Measurements from ENCODE around the gene SDK2.

- TF ChIP-seq, protein P1, sequence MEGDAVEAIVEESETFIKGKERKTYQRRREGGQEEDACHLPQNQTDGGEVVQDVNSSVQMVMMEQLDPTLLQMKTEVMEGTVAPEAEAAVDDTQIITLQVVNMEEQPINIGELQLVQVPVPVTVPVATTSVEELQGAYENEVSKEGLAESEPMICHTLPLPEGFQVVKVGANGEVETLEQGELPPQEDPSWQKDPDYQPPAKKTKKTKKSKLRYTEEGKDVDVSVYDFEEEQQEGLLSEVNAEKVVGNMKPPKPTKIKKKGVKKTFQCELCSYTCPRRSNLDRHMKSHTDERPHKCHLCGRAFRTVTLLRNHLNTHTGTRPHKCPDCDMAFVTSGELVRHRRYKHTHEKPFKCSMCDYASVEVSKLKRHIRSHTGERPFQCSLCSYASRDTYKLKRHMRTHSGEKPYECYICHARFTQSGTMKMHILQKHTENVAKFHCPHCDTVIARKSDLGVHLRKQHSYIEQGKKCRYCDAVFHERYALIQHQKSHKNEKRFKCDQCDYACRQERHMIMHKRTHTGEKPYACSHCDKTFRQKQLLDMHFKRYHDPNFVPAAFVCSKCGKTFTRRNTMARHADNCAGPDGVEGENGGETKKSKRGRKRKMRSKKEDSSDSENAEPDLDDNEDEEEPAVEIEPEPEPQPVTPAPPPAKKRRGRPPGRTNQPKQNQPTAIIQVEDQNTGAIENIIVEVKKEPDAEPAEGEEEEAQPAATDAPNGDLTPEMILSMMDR (tag by site-specific recombination; IDR thresholded peaks at IDR 0.05): no peak
- TF ChIP-seq ZBTB17 (tag by site-specific recombination; IDR thresholded peaks at IDR 0.05) (no peak), ZNF670 (tag by site-specific recombination; IDR thresholded peaks at IDR 0.05; ENCODE audit: low read depth) (no peak)
- TF ChIP-seq, protein P2, sequence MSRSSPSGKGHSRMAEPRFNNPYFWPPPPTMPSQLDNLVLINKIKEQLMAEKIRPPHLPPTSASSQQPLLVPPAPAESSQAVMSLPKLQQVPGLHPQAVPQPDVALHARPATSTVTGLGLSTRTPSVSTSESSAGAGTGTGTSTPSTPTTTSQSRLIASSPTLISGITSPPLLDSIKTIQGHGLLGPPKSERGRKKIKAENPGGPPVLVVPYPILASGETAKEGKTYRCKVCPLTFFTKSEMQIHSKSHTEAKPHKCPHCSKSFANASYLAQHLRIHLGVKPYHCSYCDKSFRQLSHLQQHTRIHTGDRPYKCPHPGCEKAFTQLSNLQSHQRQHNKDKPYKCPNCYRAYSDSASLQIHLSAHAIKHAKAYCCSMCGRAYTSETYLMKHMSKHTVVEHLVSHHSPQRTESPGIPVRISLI (tag by site-specific recombination; IDR thresholded peaks at IDR 0.05): no peak
Observed at GRCh38 chr17:73569762-73570319, 74.4 kb downstream of the SDK2 start.
